B cell (primary cell): ENCODE measurements around the gene STOX1. TPM values are rescaled to one million over a fixed set of nuclear protein-coding genes. Genes with fewer than 3 reads are reported as not detected.
"Not testable (repeated sequence)": the region's sequence is repeated elsewhere in the genome, so short reads cannot be mapped to it uniquely, and the experiment has no call there.

Experiments used
- ATAC-seq: fragments of 200-7000 bp; cut with Tn5 transposase; one replicate; pipeline ENCODE4 v1.10.0; 2021; ENCODE audit warnings: low read depth, mild to moderate bottlenecking, moderate number of reproducible peaks, moderate library complexity
- CTCF ChIA-PET: fragments of 350-600 bp; sonication (Branson Sonifier 250); formaldehyde crosslinking; loops from one replicate; lab custom pipeline; 2021; ENCODE audit warnings: antibody characterized with exemption, inconsistent platforms; lab: Charles Lee
- POLR2A ChIA-PET: fragments of 350-600 bp; sonication (Branson Sonifier 250); formaldehyde crosslinking; loops from one replicate; lab custom pipeline; 2021; ENCODE audit warnings: antibody characterized with exemption; lab: Charles Lee
- DNase-seq: peaks from one replicate; pipeline ENCODE4 v3.0.0; 2013
- H2AFZ ChIP-seq: 2 replicates; pipeline ENCODE4 v1.6.1; 2012; ENCODE audit warnings: mild to moderate bottlenecking, low read depth, low read length; ENCODE audit not compliant: insufficient read depth, poor library complexity, severe bottlenecking
- H3K27ac ChIP-seq, 2 donors: 1 replicate in 1 of 2; 2 replicates in 1 of 2; pipeline ENCODE4 v1.5.1; 2012 to 2013; ENCODE audit warnings: low read length in 2 of 2, mild to moderate bottlenecking in 2 of 2, moderate library complexity in 1 of 2
- H3K27me3 ChIP-seq, 4 experiments: fragments of 200-600 bp in 1 of 4; sonication (generic) in 1 of 4; replicated peaks in 1 of 4; 1 replicate in 2 of 4; 2 replicates in 2 of 4; pipeline versions ENCODE4 v1.6.1 to v1.7.0; 2013 to 2016; ENCODE audit warnings: low read length in 3 of 4, mild to moderate bottlenecking in 2 of 4, mixed read lengths in 1 of 4, moderate library complexity in 1 of 4; ENCODE audit not compliant: insufficient read depth in 4 of 4, control insufficient read depth in 3 of 4; ENCODE audit errors: control extremely low read depth in 1 of 4
- H3K36me3 ChIP-seq, 2 experiments: replicated peaks in 1 of 2; 1 replicate in 1 of 2; 2 replicates in 1 of 2; pipeline versions ENCODE4 v1.6.1 to v1.7.1; 2013; ENCODE audit warnings: low read length in 1 of 2; ENCODE audit not compliant: insufficient read depth in 2 of 2, control insufficient read depth in 1 of 2; ENCODE audit errors: control extremely low read depth in 1 of 2, extremely low read depth in 1 of 2
- H3K4me1 ChIP-seq, 2 donors: fragments of 200-600 bp in 1 of 2; sonication (generic) in 1 of 2; 1 replicate in 1 of 2; 2 replicates in 1 of 2; pipeline versions ENCODE4 v1.5.1 to v1.6.1; 2013 to 2017; ENCODE audit warnings: low read length in 2 of 2; ENCODE audit not compliant: control insufficient read depth in 2 of 2, insufficient read depth in 2 of 2
- H3K4me2 ChIP-seq: replicated peaks from 2 replicates; pipeline ENCODE3; 2012; ENCODE audit warnings: mild to moderate bottlenecking, low read depth, low read length; ENCODE audit not compliant: poor library complexity, severe bottlenecking
- H3K4me3 ChIP-seq, 5 experiments: fragments of 200-600 bp in 1 of 5; sonication (generic) in 1 of 5; 1 replicate in 3 of 5; 2 replicates in 2 of 5; pipeline versions ENCODE4 v1.5.1 to v1.7.0; 2011 to 2016; ENCODE audit warnings: low read length in 4 of 5, mild to moderate bottlenecking in 4 of 5, low read depth in 2 of 5, control low read depth in 1 of 5, moderate library complexity in 1 of 5; ENCODE audit not compliant: insufficient read depth in 1 of 5; ENCODE audit errors: control extremely low read depth in 1 of 5, extremely low read depth in 1 of 5
- H3K79me2 ChIP-seq: fragments of 200-600 bp; sonication (generic); one replicate; pipeline ENCODE4 v1.6.0; 2016; ENCODE audit warnings: low read length; ENCODE audit not compliant: control insufficient read depth, insufficient read depth
- H3K9ac ChIP-seq: fragments of 200-600 bp; sonication (generic); 2 replicates; pipeline ENCODE4 v1.6.1; 2017; ENCODE audit warnings: mild to moderate bottlenecking, low read length, moderate library complexity
- H3K9me3 ChIP-seq, 3 donors: one replicate each; pipeline versions ENCODE4 v1.6.1 to v1.7.1; 2013; ENCODE audit warnings: low read length in 2 of 3; ENCODE audit not compliant: control insufficient read depth in 2 of 3, insufficient read depth in 1 of 3; ENCODE audit errors: control extremely low read depth in 1 of 3
- H4K20me1 ChIP-seq: 2 replicates; pipeline ENCODE4 v1.6.0; 2012; ENCODE audit warnings: mild to moderate bottlenecking, low read length; ENCODE audit not compliant: insufficient read depth, control insufficient read depth, poor library complexity, severe bottlenecking
- H3K27ac Mint-ChIP-seq: one replicate; pipeline ENCODE4 v1.8.0; 2021; ENCODE audit warnings: mixed read lengths
- H3K27me3 Mint-ChIP-seq: one replicate; pipeline ENCODE4 v1.8.0; 2021; ENCODE audit warnings: mixed read lengths
- H3K4me1 Mint-ChIP-seq: one replicate; pipeline ENCODE4 v1.8.0; 2021; ENCODE audit warnings: mixed read lengths
- H3K4me3 Mint-ChIP-seq: one replicate; pipeline ENCODE4 v1.8.0; 2021; ENCODE audit warnings: mixed read lengths
- H3K9me3 Mint-ChIP-seq: one replicate; pipeline ENCODE4 v1.8.0; 2022; ENCODE audit warnings: mixed read lengths; ENCODE audit not compliant: insufficient read depth
- EZH2 ChIP-seq: IDR thresholded peaks from 2 replicates; pipeline ENCODE4 v1.6.1; 2012; ENCODE audit warnings: borderline replicate concordance, low read depth, mild to moderate bottlenecking, moderate library complexity, low read length; ENCODE audit not compliant: insufficient read depth, poor library complexity, severe bottlenecking
- WGBS: methylation state at CpG from one replicate; pipeline ENCODE4 v1.1.5; 2013; ENCODE audit warnings: missing lambda C conversion rate; ENCODE audit not compliant: insufficient coverage; 5-methylcytosine and 5-hydroxymethylcytosine counted together
- intact Hi-C: fragments of 100-400 bp; cut with micrococcal nuclease; formaldehyde crosslinking; loops from one replicate; pipeline ENCODE4 v1.10.0; 2022
- polyA plus RNA-seq: library from polyadenylated mRNA; depleted of rRNA; stranded (reverse); fragments of >200 nt; gene quantifications from 2 replicates; pipeline ENCODE4 v1.2.3, GENCODE V29; 2012
- total RNA-seq, 2 donors: library from RNA; stranded (reverse); fragments of 120-200 nt in 1 of 2; gene quantifications; 1 replicate in 1 of 2; 2 replicates in 1 of 2; pipeline versions ENCODE4 v1.2.3 to v1.2.4, GENCODE V29; 2013 to 2022
- TF ChIP-seq, protein P1 (sequence below): fragments of 200-600 bp; IDR thresholded peaks from one replicate; pipeline ENCODE4 v1.8.0; 2022; ENCODE audit warnings: antibody characterized with exemption, mild to moderate bottlenecking

STOX1 gene
- total and polyA plus RNA-seq, 2 donors (not counting 1 experiment from before 2014, with no cell fraction given): 0.07 to 0.57 TPM

DNA sequence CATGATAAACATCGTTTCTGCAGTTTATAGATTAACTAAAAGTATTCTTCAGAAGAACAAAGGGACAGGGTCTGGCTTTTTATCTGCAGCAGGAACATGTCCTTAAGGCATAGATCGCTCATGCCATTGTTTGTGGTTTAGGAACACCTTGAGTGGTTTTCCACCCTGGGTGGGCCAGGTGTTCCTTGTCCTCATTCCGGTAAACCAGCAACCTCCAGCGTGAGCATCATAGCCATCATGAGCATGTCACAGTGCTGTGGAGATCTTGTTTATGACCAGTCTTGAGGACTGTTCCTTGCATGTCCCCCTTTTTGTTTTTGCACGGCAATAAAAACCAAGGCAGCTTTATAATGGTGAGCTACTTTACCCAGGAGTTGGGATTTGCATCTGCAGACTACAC is 33.9 kb downstream of the STOX1 start:
- Mint-ChIP-seq H3K27me3 (no peaks in the 10 kb centered on the region), H3K27ac (no peak overlapping the region), H3K9me3 (peaks cover 13% of the 10 kb centered on the region), H3K4me3 (no peak overlapping the region), H3K4me1 (no peaks in the 10 kb centered on the region)
- no peak for ATAC-seq
- no peaks in the 10 kb centered on the region for H3K79me2 ChIP-seq
- H3K4me3 ChIP-seq: no peak overlapping the region
- intact Hi-C loops: no loop called here
- no peaks in the 10 kb centered on the region for H3K4me1 ChIP-seq
- H4K20me1 ChIP-seq: no peaks in the 10 kb centered on the region
- CTCF ChIA-PET: no interaction called here
- H3K27ac ChIP-seq: no peak overlapping the region
- POLR2A ChIA-PET: no interaction called here
- H3K9ac ChIP-seq: no peak overlapping the region
- H3K36me3 ChIP-seq: no peaks in the 10 kb centered on the region
- no peak overlapping the region for H2AFZ ChIP-seq
- TF ChIP-seq EZH2: no peak
- TF ChIP-seq, protein P1, sequence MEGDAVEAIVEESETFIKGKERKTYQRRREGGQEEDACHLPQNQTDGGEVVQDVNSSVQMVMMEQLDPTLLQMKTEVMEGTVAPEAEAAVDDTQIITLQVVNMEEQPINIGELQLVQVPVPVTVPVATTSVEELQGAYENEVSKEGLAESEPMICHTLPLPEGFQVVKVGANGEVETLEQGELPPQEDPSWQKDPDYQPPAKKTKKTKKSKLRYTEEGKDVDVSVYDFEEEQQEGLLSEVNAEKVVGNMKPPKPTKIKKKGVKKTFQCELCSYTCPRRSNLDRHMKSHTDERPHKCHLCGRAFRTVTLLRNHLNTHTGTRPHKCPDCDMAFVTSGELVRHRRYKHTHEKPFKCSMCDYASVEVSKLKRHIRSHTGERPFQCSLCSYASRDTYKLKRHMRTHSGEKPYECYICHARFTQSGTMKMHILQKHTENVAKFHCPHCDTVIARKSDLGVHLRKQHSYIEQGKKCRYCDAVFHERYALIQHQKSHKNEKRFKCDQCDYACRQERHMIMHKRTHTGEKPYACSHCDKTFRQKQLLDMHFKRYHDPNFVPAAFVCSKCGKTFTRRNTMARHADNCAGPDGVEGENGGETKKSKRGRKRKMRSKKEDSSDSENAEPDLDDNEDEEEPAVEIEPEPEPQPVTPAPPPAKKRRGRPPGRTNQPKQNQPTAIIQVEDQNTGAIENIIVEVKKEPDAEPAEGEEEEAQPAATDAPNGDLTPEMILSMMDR: no peak
- no peak for DNase-seq
- H3K27me3 ChIP-seq: peaks cover 0 to 3% (median 0%) of the 10 kb centered on the region in 4 experiments
- WGBS: 90% methylated on average over 2 of the region's 5 CpGs
- H3K9me3 ChIP-seq: peaks cover 0 to 24% (median 17%) of the 10 kb centered on the region in 3 donors
- H3K4me2 ChIP-seq: no peak overlapping the region

DNA sequence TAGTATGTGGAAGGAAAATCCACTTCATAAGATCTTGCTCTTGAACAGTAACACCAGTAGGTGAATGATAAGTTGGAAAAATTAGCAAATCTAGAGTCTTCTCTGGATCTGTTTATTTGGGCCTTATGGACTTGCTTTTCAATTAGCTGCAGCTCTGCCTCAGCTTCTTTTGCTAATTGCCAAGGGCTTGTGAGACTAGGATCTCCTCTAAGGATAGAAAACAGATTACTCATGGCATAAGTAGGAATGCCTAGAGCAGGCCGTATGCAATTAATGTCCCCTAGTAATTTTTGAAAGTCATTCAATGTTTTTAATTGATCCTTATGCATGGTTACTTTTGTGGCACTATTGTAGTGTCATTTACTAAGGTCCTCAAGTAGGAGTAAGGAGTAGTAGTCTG is 37.3 kb downstream of the STOX1 start:
- Histone ChIP-seq H4K20me1 (no peaks in the 10 kb centered on the region), H2AFZ (no peak overlapping the region), H3K79me2 (no peaks in the 10 kb centered on the region), H3K27me3 (no peaks in the 10 kb centered on the region), H3K4me1 (no peaks in the 10 kb centered on the region), H3K9ac (no peak overlapping the region), H3K27ac (no peak overlapping the region), H3K36me3 (no peaks in the 10 kb centered on the region), H3K4me3 (no peak overlapping the region), H3K4me2 (no peak overlapping the region), H3K9me3 (peaks cover 0 to 21% (median 17%) of the 10 kb centered on the region in 3 donors)
- CTCF ChIA-PET: no interaction called here
- H3K9me3 Mint-ChIP-seq: peaks cover 13% of the 10 kb centered on the region
- H3K27me3 Mint-ChIP-seq: no peaks in the 10 kb centered on the region
- intact Hi-C loops: no loop called here
- ATAC-seq: no peak
- POLR2A ChIA-PET: no interaction called here
- DNase-seq: no peak
- no CpG with 5 or more reads among the region's 1 CpG for WGBS
- H3K4me1 Mint-ChIP-seq: no peaks in the 10 kb centered on the region
- TF ChIP-seq EZH2: no peak
- TF ChIP-seq, protein P1: no peak
- no peak overlapping the region for H3K27ac Mint-ChIP-seq
- no peak overlapping the region for H3K4me3 Mint-ChIP-seq

DNA sequence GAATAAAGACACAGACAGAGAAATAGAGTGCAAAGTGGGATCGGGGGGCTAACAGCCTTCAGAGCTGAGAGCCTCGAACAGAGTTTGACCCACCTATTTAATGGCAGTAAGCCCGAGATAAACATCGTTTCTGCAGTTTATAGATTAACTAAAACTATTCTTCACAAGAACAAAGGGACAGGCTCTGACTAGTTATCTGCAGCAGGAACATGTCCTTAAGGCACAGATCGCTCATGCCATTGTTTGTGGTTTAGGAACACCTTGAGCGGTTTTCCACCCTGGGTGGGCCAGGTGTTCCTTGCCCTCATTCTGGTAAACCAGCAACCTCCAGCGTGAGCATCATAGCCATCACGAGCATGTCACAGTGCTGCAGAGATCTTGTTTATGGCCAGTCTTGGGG is 40.8 kb downstream of the STOX1 start:
- H3K4me2 ChIP-seq, H2AFZ ChIP-seq, H3K4me1 ChIP-seq, H3K36me3 ChIP-seq, H4K20me1 ChIP-seq, DNase-seq, CTCF ChIA-PET, intact Hi-C loops, H3K4me3 ChIP-seq, H3K27ac Mint-ChIP-seq, H3K9me3 ChIP-seq, H3K79me2 ChIP-seq, POLR2A ChIA-PET, ATAC-seq, H3K27me3 ChIP-seq, H3K9ac ChIP-seq, H3K4me3 Mint-ChIP-seq, H3K4me1 Mint-ChIP-seq, H3K27me3 Mint-ChIP-seq, H3K9me3 Mint-ChIP-seq, H3K27ac ChIP-seq: not testable (repeated sequence)
- 89% methylated on average over 4 of the region's 8 CpGs for WGBS
